OCI-LY1 (cell line): ENCODE data around the gene QRFP.

Experiments used
- H2AFZ ChIP-seq: fragments of 200-600 bp; sonication (generic), shearing (Covaris generic); 2 replicates; pipeline ENCODE4 v1.6.0; 2014; ENCODE audit warnings: antibody characterized with exemption, mild to moderate bottlenecking, low read length
- H3F3A ChIP-seq: fragments of 200-600 bp; sonication (generic), shearing (Covaris generic); 2 replicates; pipeline ENCODE4 v1.6.0; 2014; ENCODE audit warnings: mild to moderate bottlenecking, antibody characterized with exemption, low read length, moderate library complexity; ENCODE audit not compliant: insufficient read depth
- H3K27ac ChIP-seq: fragments of 200-600 bp; sonication (generic); 2 replicates; pipeline ENCODE4 v1.5.1; 2014; ENCODE audit warnings: low read length, mixed run types, mild to moderate bottlenecking, low read depth; ENCODE audit not compliant: poor library complexity, severe bottlenecking
- H3K27me3 ChIP-seq: fragments of 200-600 bp; sonication (generic); 2 replicates; pipeline ENCODE4 v1.6.0; 2014; ENCODE audit warnings: antibody characterized with exemption, mild to moderate bottlenecking, low read length, moderate library complexity; ENCODE audit not compliant: insufficient read depth
- H3K36me3 ChIP-seq: fragments of 200-600 bp; sonication (generic); 2 replicates; pipeline ENCODE4 v1.6.1; 2014; ENCODE audit warnings: mild to moderate bottlenecking, antibody characterized with exemption, low read length, moderate library complexity, mixed read lengths; ENCODE audit not compliant: insufficient read depth
- H3K4me1 ChIP-seq: fragments of 200-600 bp; sonication (generic); 2 replicates; pipeline ENCODE4 v1.5.1; 2014; ENCODE audit warnings: mild to moderate bottlenecking, low read length, moderate library complexity; ENCODE audit not compliant: insufficient read depth, severe bottlenecking
- H3K4me2 ChIP-seq: fragments of 200-600 bp; sonication (generic), shearing (Covaris generic); 2 replicates; pipeline ENCODE4 v1.6.1; 2014; ENCODE audit warnings: low read length
- H3K4me3 ChIP-seq: fragments of 200-600 bp; sonication (generic); 2 replicates; pipeline ENCODE4 v1.5.1; 2014; ENCODE audit warnings: low read length, low read depth, mild to moderate bottlenecking, mixed read lengths; ENCODE audit not compliant: poor library complexity, severe bottlenecking
- H3K79me2 ChIP-seq: fragments of 200-600 bp; shearing (Covaris generic); 2 replicates; pipeline ENCODE4 v1.6.1; 2016; ENCODE audit warnings: mixed run types, low read length, mixed read lengths; ENCODE audit not compliant: insufficient read depth
- H3K9ac ChIP-seq: fragments of 200-600 bp; sonication (generic), shearing (Covaris generic); 2 replicates; pipeline ENCODE4 v1.6.1; 2014; ENCODE audit warnings: mild to moderate bottlenecking, low read length, mixed read lengths
- H3K9me2 ChIP-seq: fragments of 200-600 bp; sonication (generic), shearing (Covaris generic); 2 replicates; pipeline ENCODE4 v1.6.1; 2014; ENCODE audit warnings: low read depth, mild to moderate bottlenecking, low read length, mixed read lengths
- H3K9me3 ChIP-seq: fragments of 200-600 bp; shearing (Covaris generic); 2 replicates; pipeline ENCODE4 v1.6.1; 2014; ENCODE audit warnings: low read length, mixed read lengths
- H4K20me1 ChIP-seq: fragments of 200-600 bp; sonication (generic), shearing (Covaris generic); 2 replicates; pipeline ENCODE4 v1.6.0; 2016; ENCODE audit warnings: mild to moderate bottlenecking, low read length; ENCODE audit not compliant: insufficient read depth
- EZH2 ChIP-seq: fragments of 200-600 bp; sonication (generic), shearing (Covaris generic); IDR thresholded peaks from 2 replicates; pipeline ENCODE4 v1.8.0; 2017; ENCODE audit warnings: borderline replicate concordance, mixed run types, mild to moderate bottlenecking, antibody characterized with exemption, low read length, moderate library complexity, mixed read lengths
- TF ChIP-seq, protein P1 (sequence below): fragments of 200-600 bp; sonication (generic), shearing (Covaris generic); IDR thresholded peaks from 2 replicates; pipeline ENCODE4 v1.5.1; 2017; ENCODE audit warnings: mild to moderate bottlenecking, antibody characterized with exemption, low read length, moderate library complexity, mixed read lengths

QRFP gene

DNA sequence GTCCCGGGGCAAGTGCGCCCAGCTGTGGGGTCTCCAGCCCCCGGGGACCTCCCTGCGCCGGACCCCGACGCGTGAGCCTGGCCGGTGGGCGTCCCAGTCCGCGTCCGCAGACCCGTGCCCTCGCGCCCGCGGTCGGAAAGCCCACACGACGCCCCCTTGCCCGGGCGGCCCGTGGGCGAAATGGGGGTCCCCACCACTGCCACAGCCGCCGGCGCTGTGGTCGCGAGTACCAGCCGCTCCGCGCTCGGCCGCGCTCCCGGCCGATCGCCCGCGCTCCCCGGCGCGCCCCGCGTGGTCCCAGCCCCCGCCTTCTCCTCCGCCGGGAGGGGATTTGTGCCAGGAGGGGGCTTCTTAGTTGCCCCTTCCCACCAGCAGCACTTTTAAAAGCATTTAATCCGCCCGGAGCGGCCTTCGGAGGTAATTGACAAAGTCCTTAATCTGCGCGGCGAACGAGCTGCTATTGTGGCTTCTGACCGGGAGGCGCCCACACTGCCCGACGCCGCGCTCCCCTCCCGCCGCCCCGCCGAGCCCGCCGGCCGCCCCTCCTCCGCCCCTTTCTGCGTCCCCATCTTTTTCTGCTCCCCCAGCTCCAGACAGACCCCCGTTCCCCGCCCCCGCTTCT is 42.9 kb upstream of the QRFP start:
- H3K9me3 ChIP-seq = no peaks in the 10 kb centered on the region
- H3K27me3 ChIP-seq = no peaks in the 10 kb centered on the region; the same call in 1 of the 2 replicates
- no peak overlapping the region for H3K4me2 ChIP-seq
- TF ChIP-seq, protein P1, sequence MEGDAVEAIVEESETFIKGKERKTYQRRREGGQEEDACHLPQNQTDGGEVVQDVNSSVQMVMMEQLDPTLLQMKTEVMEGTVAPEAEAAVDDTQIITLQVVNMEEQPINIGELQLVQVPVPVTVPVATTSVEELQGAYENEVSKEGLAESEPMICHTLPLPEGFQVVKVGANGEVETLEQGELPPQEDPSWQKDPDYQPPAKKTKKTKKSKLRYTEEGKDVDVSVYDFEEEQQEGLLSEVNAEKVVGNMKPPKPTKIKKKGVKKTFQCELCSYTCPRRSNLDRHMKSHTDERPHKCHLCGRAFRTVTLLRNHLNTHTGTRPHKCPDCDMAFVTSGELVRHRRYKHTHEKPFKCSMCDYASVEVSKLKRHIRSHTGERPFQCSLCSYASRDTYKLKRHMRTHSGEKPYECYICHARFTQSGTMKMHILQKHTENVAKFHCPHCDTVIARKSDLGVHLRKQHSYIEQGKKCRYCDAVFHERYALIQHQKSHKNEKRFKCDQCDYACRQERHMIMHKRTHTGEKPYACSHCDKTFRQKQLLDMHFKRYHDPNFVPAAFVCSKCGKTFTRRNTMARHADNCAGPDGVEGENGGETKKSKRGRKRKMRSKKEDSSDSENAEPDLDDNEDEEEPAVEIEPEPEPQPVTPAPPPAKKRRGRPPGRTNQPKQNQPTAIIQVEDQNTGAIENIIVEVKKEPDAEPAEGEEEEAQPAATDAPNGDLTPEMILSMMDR = no peak
- TF ChIP-seq EZH2 = no peak
- no peak overlapping the region for H3K4me3 ChIP-seq
- H4K20me1 ChIP-seq = no peaks in the 10 kb centered on the region
- H3K79me2 ChIP-seq = no peaks in the 10 kb centered on the region
- H3K27ac ChIP-seq = no peak overlapping the region
- H2AFZ ChIP-seq = no peak overlapping the region
- no peaks in the 10 kb centered on the region for H3F3A ChIP-seq
- no peaks in the 10 kb centered on the region for H3K36me3 ChIP-seq
- no peaks in the 10 kb centered on the region for H3K4me1 ChIP-seq
- H3K9ac ChIP-seq = no peak overlapping the region
- no peaks in the 10 kb centered on the region for H3K9me2 ChIP-seq

DNA sequence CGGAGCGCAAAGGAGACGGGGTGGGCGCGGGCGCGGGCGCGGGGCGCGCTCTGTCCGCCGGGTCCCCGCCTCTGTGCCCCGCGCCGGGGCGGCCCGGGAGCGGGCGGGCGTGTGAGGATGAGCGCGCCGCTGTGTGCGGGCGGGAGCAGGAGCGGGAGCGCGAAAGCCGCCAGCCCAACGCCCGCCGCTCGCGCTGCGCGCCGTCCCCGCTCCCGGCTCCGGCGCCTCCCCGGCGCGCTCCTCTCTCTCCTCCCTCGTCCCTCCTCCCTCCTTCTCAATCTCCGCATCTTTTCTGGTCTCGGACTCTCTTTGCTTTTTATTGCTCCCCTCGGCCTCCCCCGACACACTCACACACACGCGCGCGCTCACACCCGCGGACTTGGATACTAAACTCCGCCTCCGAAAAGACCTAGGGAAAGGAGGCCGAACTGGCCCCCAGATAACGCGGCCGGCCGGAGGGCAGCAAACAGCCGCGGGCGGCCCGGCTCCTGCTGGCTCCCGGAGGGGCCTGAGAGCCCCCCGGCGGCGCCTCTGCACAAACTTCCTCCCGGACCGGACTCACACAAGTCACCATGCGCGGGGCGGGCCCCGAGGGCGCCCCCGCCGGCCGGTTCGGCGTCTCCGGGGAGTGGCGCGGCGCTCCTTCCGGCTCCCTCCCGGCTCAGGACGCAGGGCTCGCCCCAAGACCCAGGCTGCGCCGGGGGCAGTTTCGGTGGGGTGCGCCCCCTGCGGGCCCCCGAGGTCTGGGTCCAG is 42.2 kb upstream of the QRFP start, which contains the start of gene FIBCD1:
TSS of gene FIBCD1 (minus strand) at position 596 of the 753 bp plus-strand sequence. CDS start 640 bp downstream, outside the sequence.
- H2AFZ ChIP-seq = no peak within 1 kb of the TSS
- no peaks in the 10 kb centered on the region for H3K9me2 ChIP-seq
- no peak within 1 kb of the TSS for H3K4me2 ChIP-seq
- no peak within 1 kb of the TSS for H3K4me3 ChIP-seq
- H3K27ac ChIP-seq = no peak within 1 kb of the TSS
- H4K20me1 ChIP-seq = no peaks in the 10 kb centered on the region
- no peaks in the 10 kb centered on the region; the same call in 1 of the 2 replicates for H3K27me3 ChIP-seq
- no peaks in the 10 kb centered on the region for H3F3A ChIP-seq
- H3K36me3 ChIP-seq = no peaks in the 10 kb centered on the region
- H3K9me3 ChIP-seq = no peaks in the 10 kb centered on the region
- H3K79me2 ChIP-seq = no peaks in the 10 kb centered on the region
- H3K9ac ChIP-seq = no peak within 1 kb of the TSS
- TF ChIP-seq EZH2 = no peak
- TF ChIP-seq, protein P1 = 0 out of 2 replicates have a peak, but pooled peaks have one; percentile 6
- H3K4me1 ChIP-seq = no peaks in the 10 kb centered on the region

- H3K4me3 ChIP-seq = no peak overlapping the region
Observed at GRCh38 chr9:130938184-130938651, 41.6 kb upstream of the QRFP start.

More at GRCh38 chr9:130938184-130938651, 41.6 kb upstream of the QRFP start:
- no peaks in the 10 kb centered on the region for H3K4me1 ChIP-seq
- H3F3A ChIP-seq = no peaks in the 10 kb centered on the region
- no peaks in the 10 kb centered on the region; the same call in 1 of the 2 replicates for H3K27me3 ChIP-seq
- H3K79me2 ChIP-seq = no peaks in the 10 kb centered on the region
- H3K9ac ChIP-seq = no peak overlapping the region
- TF ChIP-seq, protein P1 = no peak
- TF ChIP-seq EZH2 = no peak
- H4K20me1 ChIP-seq = no peaks in the 10 kb centered on the region
- no peak overlapping the region for H3K4me2 ChIP-seq
- H3K36me3 ChIP-seq = no peaks in the 10 kb centered on the region
- H3K9me3 ChIP-seq = no peaks in the 10 kb centered on the region
- H3K27ac ChIP-seq = no peak overlapping the region
- H2AFZ ChIP-seq = no peak overlapping the region
- H3K9me2 ChIP-seq = no peaks in the 10 kb centered on the region
